Endometrial microvascular endothelial cells (primary cell): ENCODE results near the gene TMEM258. TPM values are rescaled to one million over a fixed set of nuclear protein-coding genes. Genes with fewer than 3 reads are reported as not detected.

Experiments used
- in situ Hi-C: cut with HindIII; loops from 2 replicates; pipeline ENCODE4 v1.10.0; 2017; ENCODE audit warnings: low sequenced_read_pairs, low pct_unique_long_range_greater_than_20kb; ENCODE audit errors: inconsistent ontology term
- total RNA-seq: library from RNA; depleted of rRNA; stranded (reverse); fragments of >200 nt; gene quantifications from one replicate; pipeline ENCODE4 v1.2.3, GENCODE V29; 2015; ENCODE audit errors: inconsistent ontology term

The TMEM258 gene
- total RNA-seq, 1 donor from 2014 or later: 59.3 TPM

GRCh38 chr11:61780581-61781162 is 11.7 kb downstream of the TMEM258 start:
- in situ Hi-C loops: loop anchor here (25.0 kb wide), 1 partner anchor 307 kb away; no protein-coding TSS in a partner anchor

- in situ Hi-C loops: loop anchor here (25.0 kb wide), 1 partner anchor 307 kb away; no protein-coding TSS in a partner anchor
These were observed 12.5 kb downstream of the TMEM258 start for GRCh38 chr11:61779666-61780525.

GRCh38 chr11:61778920-61779650 is 13.3 kb downstream of the TMEM258 start:
- in situ Hi-C loops: loop anchor here (25.0 kb wide), 1 partner anchor 308 kb away; no protein-coding TSS in a partner anchor

GRCh38 chr11:61778357-61778886 is 14.0 kb downstream of the TMEM258 start:
- in situ Hi-C loops: loop anchor here (25.0 kb wide), 1 partner anchor 309 kb away; no protein-coding TSS in a partner anchor

- in situ Hi-C loops: loop anchor here (25.0 kb wide), 1 partner anchor 310 kb away; no protein-coding TSS in a partner anchor
These were observed 14.9 kb downstream of the TMEM258 start for GRCh38 chr11:61777234-61778090.

GRCh38 chr11:61776561-61777075 is 15.8 kb downstream of the TMEM258 start:
- in situ Hi-C loops: loop anchor here (25.0 kb wide), 1 partner anchor 311 kb away; no protein-coding TSS in a partner anchor

GRCh38 chr11:61775606-61776554 is 16.5 kb downstream of the TMEM258 start:
- in situ Hi-C loops: loop anchor here (25.0 kb wide), 1 partner anchor 311 kb away; no protein-coding TSS in a partner anchor

- in situ Hi-C loops: loop anchor here (25.0 kb wide), 1 partner anchor 312 kb away; no protein-coding TSS in a partner anchor
These were observed 17.3 kb downstream of the TMEM258 start for GRCh38 chr11:61775106-61775505.

GRCh38 chr11:61774411-61774810 is 18.0 kb downstream of the TMEM258 start:
- in situ Hi-C loops: no loop called here

GRCh38 chr11:61773809-61774208 is 18.6 kb downstream of the TMEM258 start:
- in situ Hi-C loops: no loop called here

GRCh38 chr11:61773356-61773755 is 19.0 kb downstream of the TMEM258 start:
- in situ Hi-C loops: no loop called here

GRCh38 chr11:61771985-61772455 is 20.4 kb downstream of the TMEM258 start:
- in situ Hi-C loops: no loop called here

- in situ Hi-C loops: no loop called here
These were observed 21.1 kb downstream of the TMEM258 start for GRCh38 chr11:61771195-61771894.

GRCh38 chr11:61769946-61770683 is 22.3 kb downstream of the TMEM258 start:
- in situ Hi-C loops: no loop called here

GRCh38 chr11:61769169-61769920 is 23.1 kb downstream of the TMEM258 start:
- in situ Hi-C loops: no loop called here
